Hepatocyte (in vitro differentiated cells): ENCODE data around the gene TAF15. TPM values are rescaled to one million over a fixed set of nuclear protein-coding genes. Genes with fewer than 3 reads are reported as not detected.
A peak's percentile ranks its signal among the peaks of the same experiment; 100 is the strongest.

ENCODE experiments used
- DNase-seq: peaks from one replicate; pipeline ENCODE4 v3.0.0-alpha.2; 2016; ENCODE audit warnings: low spot score
- H2AFZ ChIP-seq: fragments of 200-600 bp; sonication (generic); 2 replicates; pipeline ENCODE4 v1.6.0; 2016; ENCODE audit warnings: antibody characterized with exemption, mild to moderate bottlenecking
- H3K27ac ChIP-seq: fragments of 200-600 bp; sonication (generic); 2 replicates; pipeline ENCODE4 v1.5.1; 2016; ENCODE audit warnings: mild to moderate bottlenecking
- H3K27me3 ChIP-seq: fragments of 200-600 bp; sonication (generic); 2 replicates; pipeline ENCODE4 v1.6.1; 2016
- H3K36me3 ChIP-seq: fragments of 200-600 bp; sonication (generic); replicated peaks from 2 replicates; pipeline ENCODE4 v1.5.1; 2016; ENCODE audit warnings: low read depth; ENCODE audit not compliant: insufficient read depth
- H3K4me1 ChIP-seq: fragments of 200-600 bp; sonication (generic); 2 replicates; pipeline ENCODE4 v1.5.1; 2016; ENCODE audit warnings: mild to moderate bottlenecking, moderate library complexity; ENCODE audit not compliant: insufficient read depth
- H3K4me2 ChIP-seq: fragments of 200-600 bp; sonication (generic); 2 replicates; pipeline ENCODE4 v1.6.0; 2016
- H3K4me3 ChIP-seq: fragments of 200-600 bp; sonication (generic); 2 replicates; pipeline ENCODE4 v1.5.1; 2016; ENCODE audit warnings: mild to moderate bottlenecking
- H3K79me2 ChIP-seq: fragments of 200-600 bp; sonication (generic); 2 replicates; pipeline ENCODE4 v1.6.0; 2017; ENCODE audit warnings: mild to moderate bottlenecking
- H3K9me2 ChIP-seq: fragments of 200-600 bp; sonication (generic); replicated peaks from 2 replicates; pipeline ENCODE4 v1.6.0; 2017; ENCODE audit warnings: mild to moderate bottlenecking; ENCODE audit not compliant: insufficient read depth
- H3K9me3 ChIP-seq: fragments of 200-600 bp; sonication (generic); 2 replicates; pipeline ENCODE4 v1.5.1; 2016; ENCODE audit warnings: low read depth, mild to moderate bottlenecking
- H4K20me1 ChIP-seq: fragments of 200-600 bp; sonication (generic); 2 replicates; pipeline ENCODE4 v1.6.0; 2016; ENCODE audit warnings: mild to moderate bottlenecking; ENCODE audit not compliant: insufficient read depth, poor library complexity, severe bottlenecking
- EZH2 ChIP-seq: fragments of 200-600 bp; sonication (generic); IDR thresholded peaks from 2 replicates; pipeline ENCODE4 v1.6.1; 2016; ENCODE audit warnings: antibody characterized with exemption, mild to moderate bottlenecking, borderline replicate concordance
- EZH2phosphoT487 ChIP-seq: fragments of 200-600 bp; sonication (generic); IDR thresholded peaks from one replicate; pipeline ENCODE4 v1.6.1; 2018; ENCODE audit warnings: antibody characterized with exemption, mild to moderate bottlenecking, low read depth, moderate library complexity; ENCODE audit not compliant: unreplicated experiment, severe bottlenecking
- WGBS: methylation state at CpG from one replicate; pipeline ENCODE4 v1.1.6; 2016; ENCODE audit warnings: low lambda C conversion rate; ENCODE audit errors: missing lambda C conversion rate; 5-methylcytosine and 5-hydroxymethylcytosine counted together
- polyA plus RNA-seq: library from polyadenylated mRNA; unstranded; fragments of >200 nt; fragmentation: Nextera tagmentation; extraction: Ambion mirVana; gene quantifications from 2 replicates; pipeline ENCODE4 v1.2.1, GENCODE V29; 2016
- small RNA-seq: library from RNA; depleted of rRNA; stranded (forward); fragments of <200 nt; gene quantifications from one replicate; pipeline ENCODE3, GENCODE V24; 2014
- total RNA-seq: library from RNA; depleted of rRNA; stranded (reverse); fragments of >200 nt; gene quantifications from 2 replicates; pipeline ENCODE4 v1.2.3, GENCODE V29; 2014
- TF ChIP-seq, protein P1 (sequence below): fragments of 200-600 bp; sonication (generic); IDR thresholded peaks from 2 replicates; pipeline ENCODE4 v1.5.1; 2016; ENCODE audit warnings: antibody characterized with exemption, mild to moderate bottlenecking; ENCODE audit not compliant: poor library complexity

The TAF15 gene
- total and polyA plus RNA-seq, 2 experiments from 2014 or later = 15.7 to 36.1 TPM

GRCh38 chr17:35894206-35894605 is 84.9 kb downstream of the TAF15 start:
- no peak overlapping the region for H2AFZ ChIP-seq
- no peak overlapping the region for H3K4me3 ChIP-seq
- no peaks in the 10 kb centered on the region for H3K9me2 ChIP-seq
- H3K79me2 ChIP-seq = no peaks in the 10 kb centered on the region
- H3K27me3 ChIP-seq = no peaks in the 10 kb centered on the region
- peaks cover 13% of the 10 kb centered on the region for H3K4me1 ChIP-seq
- no peak overlapping the region for H3K27ac ChIP-seq
- H4K20me1 ChIP-seq = no peaks in the 10 kb centered on the region
- no peaks in the 10 kb centered on the region for H3K9me3 ChIP-seq
- no peak overlapping the region for H3K4me2 ChIP-seq
- no peaks in the 10 kb centered on the region for H3K36me3 ChIP-seq
- TF ChIP-seq EZH2 = no peak
- no peak for TF ChIP-seq EZH2phosphoT487
- TF ChIP-seq, protein P1, sequence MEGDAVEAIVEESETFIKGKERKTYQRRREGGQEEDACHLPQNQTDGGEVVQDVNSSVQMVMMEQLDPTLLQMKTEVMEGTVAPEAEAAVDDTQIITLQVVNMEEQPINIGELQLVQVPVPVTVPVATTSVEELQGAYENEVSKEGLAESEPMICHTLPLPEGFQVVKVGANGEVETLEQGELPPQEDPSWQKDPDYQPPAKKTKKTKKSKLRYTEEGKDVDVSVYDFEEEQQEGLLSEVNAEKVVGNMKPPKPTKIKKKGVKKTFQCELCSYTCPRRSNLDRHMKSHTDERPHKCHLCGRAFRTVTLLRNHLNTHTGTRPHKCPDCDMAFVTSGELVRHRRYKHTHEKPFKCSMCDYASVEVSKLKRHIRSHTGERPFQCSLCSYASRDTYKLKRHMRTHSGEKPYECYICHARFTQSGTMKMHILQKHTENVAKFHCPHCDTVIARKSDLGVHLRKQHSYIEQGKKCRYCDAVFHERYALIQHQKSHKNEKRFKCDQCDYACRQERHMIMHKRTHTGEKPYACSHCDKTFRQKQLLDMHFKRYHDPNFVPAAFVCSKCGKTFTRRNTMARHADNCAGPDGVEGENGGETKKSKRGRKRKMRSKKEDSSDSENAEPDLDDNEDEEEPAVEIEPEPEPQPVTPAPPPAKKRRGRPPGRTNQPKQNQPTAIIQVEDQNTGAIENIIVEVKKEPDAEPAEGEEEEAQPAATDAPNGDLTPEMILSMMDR = no peak
- DNase-seq = no peak
- WGBS = 89% methylated on average over 7 of the region's 7 CpGs

DNA sequence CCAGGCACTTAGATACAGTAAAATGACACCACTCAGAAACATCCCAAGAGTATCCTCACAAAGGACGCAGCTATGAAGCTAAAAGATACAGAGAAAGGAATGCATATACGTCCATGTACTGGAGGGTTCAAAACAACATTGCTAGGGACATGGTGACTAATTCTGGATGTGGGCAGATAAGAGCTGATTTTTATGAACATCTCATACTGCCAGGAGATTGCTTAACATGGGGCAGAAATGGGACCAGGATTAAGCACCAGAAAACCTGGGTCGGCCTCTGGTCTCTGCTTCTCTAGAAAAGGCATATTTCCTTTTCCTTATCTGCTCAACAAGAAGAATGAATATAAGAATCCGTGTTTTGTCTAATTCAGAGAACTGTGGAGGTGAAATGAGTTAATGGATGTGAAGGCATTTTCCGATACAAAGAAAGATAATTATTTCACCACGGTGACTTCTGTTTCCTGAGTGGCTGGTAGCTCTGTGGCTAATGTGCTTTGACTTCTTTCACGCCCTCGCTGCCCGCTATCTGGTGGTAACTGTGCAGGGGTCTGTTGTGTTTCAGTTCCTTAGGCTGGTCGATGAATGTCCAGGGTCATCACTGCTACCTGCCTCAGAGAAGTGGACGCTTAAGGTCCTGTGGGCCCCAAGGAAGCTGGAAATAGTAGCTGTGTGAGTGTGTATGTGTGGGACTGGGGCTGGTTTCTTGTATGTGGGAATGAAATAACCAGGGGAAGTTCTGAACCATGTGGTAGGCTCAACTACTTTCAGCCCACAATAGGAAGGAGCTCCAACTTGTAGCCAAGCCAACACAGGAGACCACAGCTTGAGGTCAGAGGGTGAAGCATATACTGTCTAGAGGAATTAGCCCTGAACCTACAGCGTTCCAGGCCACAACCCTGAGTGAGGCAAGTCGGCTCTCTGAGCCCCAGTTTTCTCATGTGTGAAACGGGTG is 86.6 kb downstream of the TAF15 start:
- Histone ChIP-seq H3K27ac (no peak overlapping the region), H3K36me3 (no peaks in the 10 kb centered on the region), H3K27me3 (no peaks in the 10 kb centered on the region), H4K20me1 (no peaks in the 10 kb centered on the region), H3K9me2 (no peaks in the 10 kb centered on the region), H3K9me3 (no peaks in the 10 kb centered on the region), H3K4me2 (no peak overlapping the region), H3K4me1 (peaks cover 8% of the 10 kb centered on the region), H3K79me2 (no peaks in the 10 kb centered on the region), H2AFZ (no peak overlapping the region), H3K4me3 (no peak overlapping the region)
- no peak for DNase-seq
- WGBS = 93% methylated on average over 14 of the region's 14 CpGs
- TF ChIP-seq EZH2phosphoT487 = no peak
- TF ChIP-seq, protein P1 = no peak
- no peak for TF ChIP-seq EZH2

Small RNAs within 50 kb of the gene (small RNA-seq; reads per million reads assigned to genes)
- gene RF00100 = 1,681 reads per million, percentile 99 among the genes with 10 or more reads in this experiment

Other genes starting within 250 kb of the TAF15 start
- not detected in 2 replicates for gene SLFN14, start 248.7 kb upstream of the TAF15 start, total RNA-seq
- gene SLFN14, start 248.7 kb upstream of the TAF15 start, polyA plus RNA-seq = not detected in 2 replicates
- 10.5 and 10.8 TPM in 2 replicates for gene PEX12, start 230.9 kb upstream of the TAF15 start, total RNA-seq
- 3.6 and 9.0 TPM in 2 replicates for gene PEX12, start 230.9 kb upstream of the TAF15 start, polyA plus RNA-seq
- gene AP2B1, start 222.2 kb upstream of the TAF15 start, total RNA-seq = 87.0 and 100 TPM in 2 replicates
- gene AP2B1, start 222.2 kb upstream of the TAF15 start, polyA plus RNA-seq = 69.8 and 76.1 TPM in 2 replicates
- gene RASL10B, start 77.8 kb upstream of the TAF15 start, total RNA-seq = 7.4 and 7.6 TPM in 2 replicates
- 7.1 and 8.4 TPM in 2 replicates for gene RASL10B, start 77.8 kb upstream of the TAF15 start, polyA plus RNA-seq
- not detected in 2 replicates for gene GAS2L2, start 56.2 kb upstream of the TAF15 start, total RNA-seq
- gene GAS2L2, start 56.2 kb upstream of the TAF15 start, polyA plus RNA-seq = not detected in 2 replicates
- gene C17orf50, start 48.6 kb upstream of the TAF15 start, total RNA-seq = not detected in 2 replicates
- not detected in 2 replicates for gene C17orf50, start 48.6 kb upstream of the TAF15 start, polyA plus RNA-seq
- gene MMP28, start 13.8 kb upstream of the TAF15 start, total RNA-seq = 11.2 and 18.0 TPM in 2 replicates
- 10.8 and 12.0 TPM in 2 replicates for gene MMP28, start 13.8 kb upstream of the TAF15 start, polyA plus RNA-seq
- gene HEATR9, start 59.4 kb downstream of the TAF15 start, total RNA-seq = not detected in 2 replicates
- not detected in 2 replicates for gene HEATR9, start 59.4 kb downstream of the TAF15 start, polyA plus RNA-seq
- gene CCL5, start 70.9 kb downstream of the TAF15 start, total RNA-seq = 0.72 and 1.4 TPM in 2 replicates
- 0.54 and 1.1 TPM in 2 replicates for gene CCL5, start 70.9 kb downstream of the TAF15 start, polyA plus RNA-seq
- gene RDM1, start 121.3 kb downstream of the TAF15 start, total RNA-seq = 0.80 and 0.87 TPM in 2 replicates
- 2.1 TPM in 1 of 2 replicates, not detected in the other for gene RDM1, start 121.3 kb downstream of the TAF15 start, polyA plus RNA-seq
- not detected in 2 replicates for gene LYZL6, start 134.2 kb downstream of the TAF15 start, total RNA-seq
- gene LYZL6, start 134.2 kb downstream of the TAF15 start, polyA plus RNA-seq = not detected in 2 replicates
- gene CCL16, start 172.0 kb downstream of the TAF15 start, total RNA-seq = not detected in 2 replicates
- gene CCL16, start 172.0 kb downstream of the TAF15 start, polyA plus RNA-seq = not detected in 2 replicates
- gene CCL14, start 177.2 kb downstream of the TAF15 start, total RNA-seq = 0.27 and 1.5 TPM in 2 replicates
- 0.56 and 1.7 TPM in 2 replicates for gene CCL14, start 177.2 kb downstream of the TAF15 start, polyA plus RNA-seq
- 32.0 and 40.1 TPM in 2 replicates for gene CCL15, start 192.1 kb downstream of the TAF15 start, total RNA-seq
- 39.0 and 42.2 TPM in 2 replicates for gene CCL15, start 192.1 kb downstream of the TAF15 start, polyA plus RNA-seq
- not detected in 2 replicates for gene CCL23, start 208.5 kb downstream of the TAF15 start, total RNA-seq
- not detected in 2 replicates for gene CCL23, start 208.5 kb downstream of the TAF15 start, polyA plus RNA-seq